GM21825 (cell line): ENCODE measurements around the gene PPP2R5C.
"Not testable (repeated sequence)": the region's sequence is repeated elsewhere in the genome, so short reads cannot be mapped to it uniquely, and the experiment has no call there.

Experiments
- ATAC-seq: cut with Tn5 transposase; IDR thresholded peaks from one replicate; pipeline ENCODE4 v1.9.1; 2021; ENCODE audit warnings: mild to moderate bottlenecking, moderate library complexity; ENCODE audit not compliant: unreplicated experiment

The PPP2R5C gene

GRCh38 chr14:101780887-101781239 lies 19.4 kb downstream of the PPP2R5C start:
- no peak for ATAC-seq

DNA sequence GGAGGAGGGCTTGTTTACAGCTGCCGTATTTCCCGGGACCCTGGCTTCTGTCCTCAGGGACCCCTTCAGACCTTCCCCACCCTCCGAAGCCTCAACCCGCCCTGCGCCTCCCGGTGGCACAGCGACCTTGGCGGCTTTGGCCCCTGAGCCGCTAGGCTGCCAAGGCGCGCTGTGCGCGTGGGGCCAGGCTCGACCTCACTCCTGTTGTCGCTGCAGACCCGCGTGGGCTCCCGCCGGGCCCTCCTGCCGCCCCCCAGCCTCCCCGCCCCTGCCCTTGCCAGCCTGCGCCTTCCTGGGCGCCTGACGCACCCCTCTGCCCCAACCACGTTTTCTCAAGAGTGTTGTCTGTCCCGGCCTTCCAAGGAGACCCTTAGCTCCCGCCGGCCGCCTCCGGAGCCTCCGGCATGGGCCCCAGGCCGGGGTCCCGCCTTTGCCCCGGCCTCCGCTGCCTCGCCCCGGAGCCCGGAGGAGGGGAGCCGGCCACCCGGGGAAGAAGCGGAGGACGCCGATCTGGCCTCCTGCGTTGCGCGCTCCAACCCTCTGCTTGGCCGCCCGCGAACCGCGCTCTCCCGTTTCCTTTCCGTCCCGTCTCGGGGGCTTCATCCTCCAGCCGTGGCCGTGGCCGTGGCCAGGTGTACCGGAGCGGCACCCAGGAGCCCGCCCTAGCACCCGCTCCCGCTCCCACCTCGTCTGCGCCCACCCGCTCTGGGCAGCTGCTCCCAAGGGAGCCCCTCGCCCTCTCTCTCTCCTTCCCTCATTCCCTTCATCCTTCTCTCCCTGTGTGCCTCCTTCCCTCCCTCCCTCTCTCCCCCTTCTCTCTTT lies 19.9 kb downstream of the PPP2R5C start:
- ATAC-seq, result no peak

- no peak for ATAC-seq
Measured at GRCh38 chr14:101783260-101784016, 21.9 kb downstream of the PPP2R5C start.

DNA sequence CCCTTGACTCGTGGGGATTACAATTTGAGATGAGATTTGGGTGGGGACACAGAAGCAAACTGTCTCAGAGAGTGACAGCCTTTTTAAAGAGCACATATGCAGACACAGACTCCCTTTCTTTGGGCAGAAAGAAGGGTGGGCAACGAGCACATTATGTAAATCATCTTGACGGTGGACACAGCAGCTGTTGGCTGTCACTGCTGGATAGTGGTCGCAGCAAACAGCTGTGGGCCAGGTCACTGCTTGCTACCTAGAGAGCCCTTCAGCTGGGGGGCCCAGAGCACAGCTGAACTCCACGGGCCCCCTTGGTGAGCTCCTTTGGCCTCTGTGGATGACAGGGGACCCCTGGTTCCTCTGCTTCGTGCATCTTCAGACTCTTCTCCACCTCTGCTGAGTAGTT lies 23.1 kb downstream of the PPP2R5C start:
- no peak for ATAC-seq

DNA sequence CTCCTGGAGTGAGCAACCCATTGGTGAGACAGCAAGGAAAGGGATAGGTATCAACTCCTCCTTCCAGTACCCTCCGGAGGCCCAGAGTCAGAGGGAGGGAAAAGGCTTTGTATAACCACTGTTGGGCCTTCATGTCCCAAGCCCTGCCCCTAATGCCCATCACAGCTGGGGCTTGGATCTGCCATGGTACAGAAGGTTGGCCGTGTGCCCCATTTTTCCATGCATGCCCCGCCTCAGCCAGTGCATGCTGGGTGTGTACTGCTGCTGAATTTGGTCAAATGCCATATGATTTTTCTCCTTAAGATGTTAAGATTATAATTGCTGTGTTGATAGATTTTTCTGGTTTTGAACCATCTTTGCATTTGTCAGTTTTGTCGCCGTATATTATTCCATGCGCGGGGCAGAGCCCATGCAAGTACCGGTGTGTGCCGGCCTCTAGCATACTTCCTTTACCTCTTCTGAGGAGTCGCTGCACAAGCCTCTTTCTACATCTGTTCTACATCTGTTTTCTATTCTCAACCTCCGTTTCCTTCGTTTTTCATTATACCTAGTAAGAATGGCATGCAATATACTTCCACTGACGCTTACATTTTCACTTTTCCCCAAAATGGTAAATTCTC lies 26.6 kb downstream of the PPP2R5C start:
- ATAC-seq, result no peak

DNA sequence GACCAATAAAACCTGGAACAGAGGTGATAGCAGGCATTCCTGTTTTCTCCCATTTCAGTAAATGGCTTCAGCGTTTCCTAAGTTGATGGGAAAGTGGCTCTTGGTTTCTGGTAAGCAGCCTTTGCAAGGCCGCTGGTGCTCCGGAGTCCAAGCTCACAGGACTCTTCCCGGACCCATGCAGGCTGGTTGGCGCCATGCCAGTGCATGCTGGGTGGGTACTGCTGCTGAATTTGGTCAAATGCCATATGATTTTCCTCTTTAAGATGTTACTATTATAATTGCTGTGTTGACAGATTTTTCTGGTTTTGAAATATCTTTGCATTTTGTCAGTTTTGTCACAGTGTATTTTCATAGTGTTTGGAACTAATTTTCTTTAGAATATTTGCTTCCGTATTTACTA lies 27.7 kb downstream of the PPP2R5C start:
- ATAC-seq, result no peak

GRCh38 chr14:101790232-101790631 lies 28.7 kb downstream of the PPP2R5C start:
- ATAC-seq, result no peak

DNA sequence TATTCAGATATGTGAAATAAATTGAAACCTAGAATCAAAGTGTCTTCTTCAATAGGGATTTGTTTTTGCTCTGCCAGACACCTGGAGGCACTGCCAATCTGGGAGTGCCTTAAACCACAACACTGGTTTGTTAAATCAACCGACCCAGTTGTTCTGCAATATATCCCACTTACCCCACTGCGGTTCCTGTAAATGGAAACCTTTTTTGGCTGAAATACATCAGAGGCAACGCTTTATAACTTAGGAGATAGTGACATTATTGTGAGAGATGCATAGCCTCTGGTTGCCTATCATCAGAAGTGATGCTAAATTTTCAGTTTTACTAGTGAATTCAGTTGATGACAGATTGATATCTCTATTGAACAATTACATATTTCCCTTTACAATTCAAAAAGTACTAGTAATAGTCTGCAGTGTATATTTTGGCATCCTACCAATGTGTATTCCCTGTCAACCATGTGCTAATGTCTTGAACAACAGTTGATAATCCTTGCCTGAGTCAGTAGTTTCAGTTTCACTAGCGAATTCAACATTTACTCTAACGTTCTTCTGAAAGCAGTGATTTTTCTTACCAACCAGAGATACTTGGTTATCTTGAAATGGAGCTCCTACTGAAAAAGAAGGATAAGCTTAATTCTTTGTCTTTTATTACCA lies 30.5 kb downstream of the PPP2R5C start:
- no peak for ATAC-seq

DNA sequence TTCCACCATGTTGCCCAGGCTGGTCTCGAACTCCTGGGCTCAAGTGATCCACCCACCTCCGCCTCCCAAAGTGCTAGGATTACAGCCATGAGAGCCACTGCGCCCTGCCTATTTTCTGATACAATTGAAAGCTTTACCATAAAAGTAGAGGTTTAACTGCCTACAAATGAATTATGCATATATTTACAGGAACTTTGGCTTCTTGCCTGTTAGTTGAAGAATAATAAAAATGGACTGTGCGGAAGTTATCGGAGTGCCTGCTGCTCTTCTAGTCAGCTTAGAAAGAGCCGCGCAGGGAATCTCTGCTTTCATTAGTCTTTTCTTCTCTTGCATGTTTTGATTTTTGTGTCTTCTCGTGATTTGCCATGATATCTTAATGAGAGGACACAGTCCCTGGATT lies 34.5 kb downstream of the PPP2R5C start:
- ATAC-seq, result no peak

- ATAC-seq, result no peak
Measured at GRCh38 chr14:101796479-101796878, 35.0 kb downstream of the PPP2R5C start.

GRCh38 chr14:101797856-101798255 lies 36.3 kb downstream of the PPP2R5C start:
- no peak for ATAC-seq

GRCh38 chr14:101804373-101804772 lies 42.9 kb downstream of the PPP2R5C start:
- ATAC-seq, result not testable (repeated sequence)

DNA sequence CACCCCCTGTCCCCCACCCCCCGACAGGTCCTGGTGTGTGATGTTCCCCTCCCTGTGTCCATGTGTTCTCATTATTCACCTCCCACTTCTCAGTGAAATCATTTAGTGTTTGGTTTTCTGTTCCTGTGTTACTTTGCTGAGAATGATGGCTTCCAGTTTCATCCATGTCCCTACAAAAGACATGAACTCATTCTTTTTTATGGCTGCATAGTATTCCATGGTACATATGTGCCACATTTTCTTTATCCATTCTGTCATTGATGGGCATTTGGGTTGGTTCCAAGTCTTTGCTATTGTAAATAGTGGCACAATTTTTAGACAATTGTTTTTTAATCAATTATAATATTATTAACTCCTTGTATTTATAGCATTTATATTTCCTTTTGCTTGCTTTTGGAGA lies 44.7 kb downstream of the PPP2R5C start:
- not testable (repeated sequence) for ATAC-seq

GRCh38 chr14:101808020-101808641 lies 46.6 kb downstream of the PPP2R5C start:
- no peak for ATAC-seq

- no peak for ATAC-seq
Measured at GRCh38 chr14:101808894-101809670, 47.6 kb downstream of the PPP2R5C start.

DNA sequence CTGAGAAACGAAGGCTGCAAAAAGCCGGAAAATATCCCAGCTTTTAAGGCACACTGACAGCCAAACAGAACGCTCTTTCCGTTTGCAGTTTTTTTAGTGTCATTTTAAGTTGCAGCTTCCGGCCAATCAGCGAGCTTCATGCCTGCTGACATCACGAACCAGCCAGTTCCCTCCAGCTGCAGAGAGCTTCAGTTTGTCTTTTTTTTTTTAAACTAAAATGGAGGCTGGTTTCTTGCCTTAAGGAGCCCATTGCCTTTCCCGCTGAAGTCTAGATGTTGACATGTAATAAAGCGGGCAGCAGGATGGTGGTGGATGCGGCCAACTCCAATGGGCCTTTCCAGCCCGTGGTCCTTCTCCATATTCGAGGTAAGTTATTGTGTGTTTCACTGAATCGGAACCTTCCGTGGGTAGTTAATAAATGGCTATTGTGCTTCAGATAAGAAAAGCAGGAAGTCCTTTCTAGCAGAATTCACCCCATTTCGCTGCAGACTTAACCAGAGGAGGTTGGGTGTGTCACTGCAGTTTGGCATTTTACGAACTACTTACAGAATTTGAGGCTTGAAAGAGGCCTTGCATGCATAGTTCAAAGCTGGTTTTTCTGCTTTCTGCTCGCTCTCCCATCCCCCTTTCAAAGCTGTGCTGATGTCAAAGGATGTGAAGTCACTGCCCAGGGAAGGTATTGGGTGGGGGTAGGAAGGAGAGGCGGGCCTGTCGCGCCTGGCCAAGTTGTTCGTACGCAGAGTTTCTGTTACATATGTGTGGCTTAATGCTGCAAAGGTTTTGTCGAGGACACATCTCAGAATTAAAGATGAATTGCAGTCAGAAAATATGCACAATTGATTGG lies 48.4 kb downstream of the PPP2R5C start:
- peak; percentile 77 for ATAC-seq

DNA sequence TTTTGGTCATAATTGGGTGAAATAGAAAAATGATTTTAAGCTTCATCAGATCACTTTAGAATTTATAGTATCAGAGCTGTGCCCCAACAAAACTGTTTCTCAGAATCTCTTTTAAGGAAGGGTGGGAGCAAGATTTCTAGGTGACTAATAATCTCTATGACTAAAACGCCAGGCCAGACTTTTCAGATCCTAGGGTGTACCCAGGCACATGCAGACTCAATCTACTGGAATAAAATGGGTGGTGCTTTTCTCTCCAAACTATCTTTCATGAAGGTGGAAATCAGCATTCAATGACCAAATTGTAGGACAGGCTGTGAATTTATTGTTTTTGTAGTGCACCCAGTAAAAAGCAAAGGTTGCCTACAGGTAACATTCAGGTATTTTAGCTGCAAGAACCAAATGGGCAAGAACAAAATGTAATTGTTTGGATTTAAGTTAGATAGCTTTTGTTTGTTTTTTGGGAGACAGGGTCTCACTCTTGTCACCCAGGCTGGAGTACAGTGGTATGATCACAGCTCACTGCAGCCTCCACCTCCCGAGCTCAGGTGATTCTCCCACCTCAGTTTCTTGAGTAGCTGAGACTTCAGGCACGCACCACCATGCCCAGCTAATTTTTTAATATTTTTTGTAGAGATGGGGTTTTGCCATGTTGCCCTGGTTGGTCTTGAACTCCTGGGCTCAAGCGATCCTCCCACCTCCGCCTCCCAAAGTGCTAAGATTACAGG lies 49.5 kb downstream of the PPP2R5C start:
- no peak for ATAC-seq

GRCh38 chr14:101812071-101812470 lies 50.6 kb downstream of the PPP2R5C start:
- ATAC-seq, result no peak
